Spleen (tissue), 7 donors: ENCODE data around the gene TRMT61B.

Experiments used
- CTCF ChIP-seq, 11 experiments: fragments of 200-600 bp in 7 of 11; fragments of 450-650 bp in 4 of 11; sonication (generic) in 4 of 11; IDR thresholded peaks in 8 of 11; conservative IDR thresholded peaks in 3 of 11; 1 replicate in 7 of 11; 2 replicates in 4 of 11; pipeline versions ENCODE4 v1.4.0 to v1.8.0; 2016 to 2021; ENCODE audit warnings: antibody characterized with exemption in 11 of 11, inconsistent platforms in 4 of 11, mild to moderate bottlenecking in 1 of 11
- POLR2AphosphoS5 ChIP-seq, 3 donors: sonication (generic); formaldehyde crosslinking; IDR thresholded peaks; one replicate each; pipeline ENCODE4 v1.5.1; 2017; ENCODE audit warnings: antibody characterized with exemption in 3 of 3
- donor health status: DM: no; HTN: no; CAD: no; lungs with moderate emphysema.
- donor health status: DM: no; HTN: no; CAD: no.
- donor health status: DM: no; HTN: no; CAD: no.

GRCh38 chr2:28824207-28824606 lies 45.9 kb downstream of the TRMT61B start:
- TF ChIP-seq CTCF (IDR thresholded peaks at IDR 0.05 in 8 of 11, conservative IDR thresholded peaks at IDR 0.05 in 3 of 11) (no peak), POLR2AphosphoS5 (IDR thresholded peaks at IDR 0.05) (no peak)
